Measurements from ENCODE around the gene HDAC7. TPM values are rescaled to one million over a fixed set of nuclear protein-coding genes. Genes with fewer than 3 reads are reported as not detected.

The HDAC7 gene
- total RNA-seq, 1 experiment from 2014 or later, result 71.2 TPM

DNA sequence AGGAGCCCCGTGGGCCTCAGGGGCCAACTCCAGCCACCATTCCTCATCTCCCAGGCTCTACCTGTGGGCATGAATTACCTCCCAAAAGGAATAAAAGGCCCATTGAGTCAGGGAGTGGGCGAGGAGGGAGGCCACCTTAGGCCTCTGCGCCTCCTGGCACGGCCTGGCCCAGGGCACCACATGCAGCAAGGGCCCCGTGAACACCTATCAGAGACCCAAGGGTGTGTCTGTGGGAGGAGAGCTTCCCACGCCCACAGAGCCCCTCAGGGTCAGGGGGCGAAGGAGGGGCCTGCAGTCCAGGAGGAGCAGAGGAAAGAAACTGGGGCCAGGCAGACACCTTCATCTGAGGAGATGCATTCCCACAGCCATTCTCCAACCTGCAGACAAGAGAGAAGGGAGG is 73.2 kb downstream of the HDAC7 start:
- TF ChIP-seq, protein P1, sequence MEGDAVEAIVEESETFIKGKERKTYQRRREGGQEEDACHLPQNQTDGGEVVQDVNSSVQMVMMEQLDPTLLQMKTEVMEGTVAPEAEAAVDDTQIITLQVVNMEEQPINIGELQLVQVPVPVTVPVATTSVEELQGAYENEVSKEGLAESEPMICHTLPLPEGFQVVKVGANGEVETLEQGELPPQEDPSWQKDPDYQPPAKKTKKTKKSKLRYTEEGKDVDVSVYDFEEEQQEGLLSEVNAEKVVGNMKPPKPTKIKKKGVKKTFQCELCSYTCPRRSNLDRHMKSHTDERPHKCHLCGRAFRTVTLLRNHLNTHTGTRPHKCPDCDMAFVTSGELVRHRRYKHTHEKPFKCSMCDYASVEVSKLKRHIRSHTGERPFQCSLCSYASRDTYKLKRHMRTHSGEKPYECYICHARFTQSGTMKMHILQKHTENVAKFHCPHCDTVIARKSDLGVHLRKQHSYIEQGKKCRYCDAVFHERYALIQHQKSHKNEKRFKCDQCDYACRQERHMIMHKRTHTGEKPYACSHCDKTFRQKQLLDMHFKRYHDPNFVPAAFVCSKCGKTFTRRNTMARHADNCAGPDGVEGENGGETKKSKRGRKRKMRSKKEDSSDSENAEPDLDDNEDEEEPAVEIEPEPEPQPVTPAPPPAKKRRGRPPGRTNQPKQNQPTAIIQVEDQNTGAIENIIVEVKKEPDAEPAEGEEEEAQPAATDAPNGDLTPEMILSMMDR (IDR thresholded peaks at IDR 0.05; ENCODE audit: insufficient read depth in 1 of 2, low read depth in 1 of 2, low read length in 1 of 2, severe bottlenecking in 1 of 2, unreplicated experiment in 1 of 2), result no peak
- DNase-seq, result no peak
- Mint-ChIP-seq H3K36me3 (ENCODE audit: insufficient read depth, unreplicated experiment) (no peaks in the 10 kb centered on the region), H3K4me3 (ENCODE audit: unreplicated experiment) (no peak overlapping the region), H3K4me1 (ENCODE audit: low read depth, unreplicated experiment) (peaks cover 18% of the 10 kb centered on the region), H3K9me3 (ENCODE audit: unreplicated experiment) (no peaks in the 10 kb centered on the region), H3K27ac (ENCODE audit: unreplicated experiment) (no peak overlapping the region), H3K27me3 (ENCODE audit: insufficient read depth, unreplicated experiment) (no peaks in the 10 kb centered on the region)
- Histone ChIP-seq H3K27me3 (replicated peaks; ENCODE audit: control insufficient read depth, insufficient read depth, low read length) (no peaks in the 10 kb centered on the region), H3K4me1 (peaks cover 5% of the 10 kb centered on the region; the same call in 1 of the 2 replicates), H3K36me3 (ENCODE audit: control insufficient read depth, insufficient read depth, low read length) (no peaks in the 10 kb centered on the region), H3K9me3 (no peaks in the 10 kb centered on the region), H3K4me3 (ENCODE audit: low read depth, low read length) (no peak overlapping the region)
- BruUV-seq (replicated peaks), result no TSS peak
- ChIA-PET POLR2A (no interaction called here), CTCF (interaction anchor here (0.7 to 1.4 kb wide), 2 partner anchors 12 to 20 kb away, joined by 3 read pairs; no protein-coding TSS in a partner anchor)
- intact Hi-C loops (cut with micrococcal nuclease; ENCODE audit: unreplicated experiment), result no loop called here

DNA sequence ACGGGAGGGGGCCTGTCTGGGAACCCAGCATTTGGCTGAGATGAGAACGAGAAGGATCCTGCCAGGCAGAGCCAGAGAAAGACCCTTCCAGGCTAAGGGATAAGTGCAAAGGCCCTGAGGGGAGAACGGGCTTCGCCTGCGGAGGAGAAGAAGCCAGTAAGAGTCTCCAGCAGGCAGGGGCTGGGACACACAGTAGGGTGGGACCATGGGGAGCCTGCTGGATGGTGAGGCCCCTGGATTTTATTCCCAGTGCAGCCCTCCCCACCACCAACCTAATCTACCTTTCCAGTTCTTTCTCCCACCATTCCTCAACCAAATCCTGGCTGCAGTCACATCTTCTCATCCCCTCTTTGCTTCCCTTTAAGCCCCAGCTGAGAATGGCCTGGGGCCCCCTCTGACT is 73.6 kb downstream of the HDAC7 start:
- ChIA-PET POLR2A (no interaction called here), CTCF (interaction anchor here (0.7 to 5.2 kb wide), 3 partner anchors 12 to 31 kb away, joined by 3 to 171 read pairs (median 3); partner anchors contain the start of gene SLC48A1)
- Mint-ChIP-seq H3K27ac (ENCODE audit: unreplicated experiment) (no peak overlapping the region), H3K4me1 (ENCODE audit: low read depth, unreplicated experiment) (peaks cover 18% of the 10 kb centered on the region), H3K9me3 (ENCODE audit: unreplicated experiment) (no peaks in the 10 kb centered on the region), H3K27me3 (ENCODE audit: insufficient read depth, unreplicated experiment) (no peaks in the 10 kb centered on the region), H3K4me3 (ENCODE audit: unreplicated experiment) (no peak overlapping the region), H3K36me3 (ENCODE audit: insufficient read depth, unreplicated experiment) (no peaks in the 10 kb centered on the region)
- intact Hi-C loops (cut with micrococcal nuclease; ENCODE audit: unreplicated experiment), result no loop called here
- Histone ChIP-seq H3K9me3 (no peaks in the 10 kb centered on the region), H3K27me3 (replicated peaks; ENCODE audit: control insufficient read depth, insufficient read depth, low read length) (no peaks in the 10 kb centered on the region), H3K36me3 (ENCODE audit: control insufficient read depth, insufficient read depth, low read length) (no peaks in the 10 kb centered on the region), H3K4me1 (peaks cover 5% of the 10 kb centered on the region; the same call in 1 of the 2 replicates), H3K4me3 (ENCODE audit: low read depth, low read length) (no peak overlapping the region)
- TF ChIP-seq, protein P1 (IDR thresholded peaks at IDR 0.05; ENCODE audit: insufficient read depth in 1 of 2, low read depth in 1 of 2, low read length in 1 of 2, severe bottlenecking in 1 of 2, unreplicated experiment in 1 of 2), result no peak
- no TSS peak for BruUV-seq (replicated peaks)
- DNase-seq, result no peak

DNA sequence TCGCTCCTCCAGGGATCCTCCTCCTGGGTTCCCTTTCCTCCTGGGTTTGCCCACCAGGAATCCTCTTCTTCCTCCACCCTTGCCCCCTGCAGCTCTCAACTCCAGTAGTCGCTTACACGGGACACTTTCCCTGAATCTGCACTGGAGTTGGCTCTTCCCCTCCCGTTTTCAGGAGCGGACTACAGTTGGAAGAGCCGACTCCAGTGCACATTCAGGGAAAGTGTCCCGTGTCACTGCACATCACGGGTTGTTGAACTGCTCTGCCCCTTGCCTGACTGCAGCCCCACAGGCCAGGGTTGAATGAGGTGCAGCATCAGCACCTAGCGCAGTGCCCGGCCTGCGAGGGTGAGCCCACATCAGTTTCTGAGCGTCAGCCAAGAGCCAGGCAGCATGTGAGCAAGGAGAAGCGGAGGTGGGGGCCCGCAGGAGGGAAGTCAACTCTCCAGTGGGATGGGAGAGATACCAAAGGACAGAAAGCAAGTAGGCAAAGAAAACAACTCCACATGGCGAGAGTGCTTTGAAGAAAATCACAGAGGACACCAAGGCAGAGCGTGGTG is 74.1 kb downstream of the HDAC7 start:
- intact Hi-C loops (cut with micrococcal nuclease; ENCODE audit: unreplicated experiment), result no loop called here

More for the DNA sequence above, 74.1 kb downstream of the HDAC7 start:
- no peaks in the 10 kb centered on the region for H3K9me3 Mint-ChIP-seq (ENCODE audit: unreplicated experiment)
- peaks cover 18% of the 10 kb centered on the region for H3K4me1 Mint-ChIP-seq (ENCODE audit: low read depth, unreplicated experiment)
- Histone ChIP-seq H3K4me1 (peaks cover 5% of the 10 kb centered on the region; the same call in 1 of the 2 replicates), H3K27me3 (replicated peaks; ENCODE audit: control insufficient read depth, insufficient read depth, low read length) (no peaks in the 10 kb centered on the region), H3K36me3 (ENCODE audit: control insufficient read depth, insufficient read depth, low read length) (no peaks in the 10 kb centered on the region), H3K4me3 (ENCODE audit: low read depth, low read length) (no peak overlapping the region), H3K9me3 (no peaks in the 10 kb centered on the region)
- no TSS peak for BruUV-seq (replicated peaks)
- ChIA-PET POLR2A (no interaction called here), CTCF (interaction anchor here (3.2 to 6.1 kb wide), 4 partner anchors 13 to 39 kb away, joined by 14 to 171 read pairs (median 105); partner anchors contain the start of genes RAPGEF3, RPAP3 and SLC48A1)
- no peak for DNase-seq
- no peak overlapping the region for H3K4me3 Mint-ChIP-seq (ENCODE audit: unreplicated experiment)
- H3K27me3 Mint-ChIP-seq (ENCODE audit: insufficient read depth, unreplicated experiment), result no peaks in the 10 kb centered on the region
- TF ChIP-seq, protein P1 (IDR thresholded peaks at IDR 0.05; ENCODE audit: insufficient read depth in 1 of 2, low read depth in 1 of 2, low read length in 1 of 2, severe bottlenecking in 1 of 2, unreplicated experiment in 1 of 2), result no peak
- H3K36me3 Mint-ChIP-seq (ENCODE audit: insufficient read depth, unreplicated experiment), result no peaks in the 10 kb centered on the region
- no peak overlapping the region for H3K27ac Mint-ChIP-seq (ENCODE audit: unreplicated experiment)

All from Caco-2 (cell line).